T-helper 1 cell treated with Interleukin-12 subunit alpha and Interleukin-12 subunit beta and Interleukin-4 antibody, amounts not matched to agents 30 μg/mL and 1 μg/mL, for 36 hours (primary cell): ENCODE results near the gene CCR5AS.

Experiments used
- H3K27ac Mint-ChIP-seq: one replicate; pipeline ENCODE4 v1.8.0; 2021; ENCODE audit warnings: mild to moderate bottlenecking, mixed read lengths
- H3K27me3 Mint-ChIP-seq: one replicate; pipeline ENCODE4 v1.8.0; 2021; ENCODE audit warnings: low read depth, mixed read lengths
- H3K36me3 Mint-ChIP-seq: one replicate; pipeline ENCODE4 v1.8.0; 2021; ENCODE audit warnings: low read depth, mixed read lengths
- H3K4me1 Mint-ChIP-seq: one replicate; pipeline ENCODE4 v1.8.0; 2021; ENCODE audit warnings: low read depth, mixed read lengths
- H3K4me3 Mint-ChIP-seq: one replicate; pipeline ENCODE4 v1.8.0; 2021; ENCODE audit warnings: mild to moderate bottlenecking, moderate library complexity, mixed read lengths
- H3K9me3 Mint-ChIP-seq: one replicate; pipeline ENCODE4 v1.8.0; 2021; ENCODE audit warnings: mixed read lengths

CCR5AS gene

DNA sequence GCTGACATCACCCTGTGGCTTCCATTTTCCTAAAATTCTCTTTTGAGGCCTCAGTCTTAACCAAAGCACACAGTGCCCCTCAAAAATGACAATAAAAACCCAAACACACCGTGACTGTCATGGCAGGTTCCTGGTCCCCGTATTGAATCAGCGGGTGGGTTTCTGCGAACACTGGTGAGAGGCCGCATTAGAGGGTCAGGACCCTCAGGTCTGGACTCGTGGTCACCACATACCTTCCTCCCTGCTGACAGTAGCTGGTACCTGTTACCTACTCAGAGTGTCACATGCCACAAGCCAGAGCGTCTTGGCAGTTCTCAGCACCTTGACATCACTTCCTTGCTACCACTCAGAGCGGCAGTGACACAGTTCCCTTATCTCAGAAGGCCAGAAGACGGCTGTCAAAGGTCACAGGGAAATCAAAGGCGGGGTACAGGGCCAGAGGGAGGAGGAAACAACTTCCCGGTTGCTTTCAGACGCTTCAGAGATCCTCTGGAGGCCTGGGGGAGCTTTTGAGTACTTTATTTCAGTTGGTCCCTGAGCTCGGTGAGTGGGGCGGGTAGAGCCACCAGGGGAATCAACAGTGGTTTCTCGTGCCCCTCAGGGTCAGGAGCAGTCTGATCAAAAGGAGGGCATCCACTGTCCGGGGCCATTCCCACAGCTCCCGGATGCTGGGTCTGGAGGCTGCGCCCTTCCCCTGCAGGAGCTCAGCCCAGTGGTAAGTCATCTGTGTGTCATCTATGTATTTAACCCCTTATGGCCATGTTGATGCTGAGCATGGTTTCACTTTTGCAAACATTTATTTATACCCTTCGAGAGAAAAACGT, at the start of gene CCR5AS, which contains the start of gene CCRL2:
Gene CCR5AS (minus strand): TSS at position 279 of the 824 bp plus-strand sequence.
Gene CCRL2 (plus strand): TSS at position 472 of the 824 bp plus-strand sequence. CDS start 821 bp downstream, outside the sequence.
- Mint-ChIP-seq H3K9me3 (peaks cover 4% of the 10 kb centered on the region), H3K36me3 (peaks cover 16% of the 10 kb centered on the region)

DNA sequence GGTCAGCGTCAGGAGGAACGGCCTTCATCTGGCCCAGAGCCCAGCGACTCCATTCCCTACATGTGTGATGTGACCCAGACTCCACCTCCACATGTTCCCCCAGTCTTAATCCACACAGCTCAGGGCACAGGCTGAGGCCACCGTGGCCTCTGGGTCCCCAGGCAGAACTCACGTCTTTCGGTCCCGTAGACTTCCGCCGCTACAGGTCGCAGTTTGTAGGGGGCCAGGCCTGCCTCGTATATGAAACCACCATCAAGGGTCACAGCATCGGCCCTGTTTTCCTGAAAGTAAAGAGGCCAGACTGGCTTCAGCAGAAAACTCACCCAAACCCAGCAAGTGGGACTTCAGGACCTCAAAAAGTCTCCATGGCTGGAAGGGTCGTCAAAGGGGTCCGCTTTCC, 49.3 kb upstream of the CCR5AS start:
- peaks cover 8% of the 10 kb centered on the region for H3K9me3 Mint-ChIP-seq
- H3K36me3 Mint-ChIP-seq: no peaks in the 10 kb centered on the region
- H3K27ac Mint-ChIP-seq: no peak overlapping the region
- H3K4me1 Mint-ChIP-seq: no peaks in the 10 kb centered on the region
- H3K4me3 Mint-ChIP-seq: no peak overlapping the region
- H3K27me3 Mint-ChIP-seq: peaks cover 59% of the 10 kb centered on the region

More for the DNA sequence above, at the start of gene CCR5AS, which contains the start of gene CCRL2:
- Mint-ChIP-seq H3K4me3 (peak within 1 kb of the TSS; percentile 80), H3K27ac (peak within 1 kb of the TSS; percentile 91), H3K4me1 (peaks cover 31% of the 10 kb centered on the region), H3K27me3 (peaks cover 20% of the 10 kb centered on the region)

DNA sequence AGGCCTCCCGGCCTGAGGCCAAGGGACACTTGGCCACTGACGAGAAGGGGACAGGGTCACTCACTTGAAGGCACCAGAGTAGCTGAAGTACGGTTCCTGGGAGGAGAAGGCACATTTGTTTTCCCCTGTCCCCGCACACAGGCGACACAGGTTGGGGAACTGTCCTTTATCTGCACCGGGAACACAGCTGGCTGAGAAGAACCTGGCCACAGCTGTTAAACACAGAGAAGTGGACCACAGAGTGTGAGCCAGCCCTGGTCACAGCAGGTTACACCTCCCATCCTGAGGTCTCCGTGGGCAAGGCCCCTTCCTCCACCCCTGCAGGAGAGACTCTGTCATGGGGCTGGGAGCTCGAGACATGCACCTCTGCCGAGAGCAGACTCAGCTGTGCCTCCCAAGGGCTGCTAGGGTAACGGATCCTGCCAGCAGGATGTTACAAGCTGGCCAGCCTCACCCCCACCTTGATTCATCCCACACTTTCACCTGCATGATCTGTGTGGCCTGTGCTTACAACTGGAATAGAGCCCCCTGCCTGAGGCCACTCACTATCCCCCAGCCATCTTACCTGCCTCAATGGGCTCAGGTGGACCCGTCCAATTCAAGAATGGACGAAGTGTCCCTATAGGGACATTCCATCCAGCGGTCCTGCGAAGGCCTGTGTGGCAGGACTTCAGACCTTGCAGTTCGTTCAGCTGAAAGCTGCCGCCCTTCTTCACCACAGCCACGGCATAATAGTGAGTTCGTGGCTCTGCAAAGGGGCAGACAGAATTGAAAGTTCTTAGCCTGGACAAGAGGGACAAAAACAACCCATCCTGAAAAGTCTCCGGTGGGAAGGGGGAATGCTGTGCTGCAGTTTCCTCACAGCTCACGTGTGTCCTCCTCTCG, 48.6 kb upstream of the CCR5AS start:
- peaks cover 57% of the 10 kb centered on the region for H3K27me3 Mint-ChIP-seq
- peaks cover 5% of the 10 kb centered on the region for H3K9me3 Mint-ChIP-seq
- H3K4me1 Mint-ChIP-seq: no peaks in the 10 kb centered on the region
- H3K4me3 Mint-ChIP-seq: no peak overlapping the region
- no peak overlapping the region for H3K27ac Mint-ChIP-seq
- H3K36me3 Mint-ChIP-seq: no peaks in the 10 kb centered on the region

DNA sequence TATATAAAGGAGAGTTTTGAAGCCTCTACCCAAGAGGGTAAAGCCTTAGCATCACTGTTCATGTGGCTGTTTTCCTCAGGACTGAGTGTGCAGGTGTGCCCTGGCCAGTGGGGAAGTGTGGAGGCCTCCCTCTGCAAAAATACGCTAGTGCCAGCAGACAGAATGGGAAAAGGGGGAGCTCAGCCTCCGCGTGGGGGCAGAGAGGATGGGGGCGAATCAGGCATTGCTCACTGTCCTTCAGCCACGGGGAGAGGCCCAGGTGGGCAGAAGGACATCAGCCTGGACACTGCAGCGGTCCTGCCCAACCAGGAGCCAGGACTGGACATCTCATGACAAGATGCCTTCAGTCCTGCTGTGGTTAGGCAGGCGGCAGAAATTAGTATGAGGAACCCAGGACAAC, 47.7 kb upstream of the CCR5AS start:
- H3K4me3 Mint-ChIP-seq: no peak overlapping the region
- no peaks in the 10 kb centered on the region for H3K4me1 Mint-ChIP-seq
- no peak overlapping the region for H3K27ac Mint-ChIP-seq
- peaks cover 48% of the 10 kb centered on the region for H3K27me3 Mint-ChIP-seq
- H3K9me3 Mint-ChIP-seq: no peaks in the 10 kb centered on the region
- no peaks in the 10 kb centered on the region for H3K36me3 Mint-ChIP-seq

DNA sequence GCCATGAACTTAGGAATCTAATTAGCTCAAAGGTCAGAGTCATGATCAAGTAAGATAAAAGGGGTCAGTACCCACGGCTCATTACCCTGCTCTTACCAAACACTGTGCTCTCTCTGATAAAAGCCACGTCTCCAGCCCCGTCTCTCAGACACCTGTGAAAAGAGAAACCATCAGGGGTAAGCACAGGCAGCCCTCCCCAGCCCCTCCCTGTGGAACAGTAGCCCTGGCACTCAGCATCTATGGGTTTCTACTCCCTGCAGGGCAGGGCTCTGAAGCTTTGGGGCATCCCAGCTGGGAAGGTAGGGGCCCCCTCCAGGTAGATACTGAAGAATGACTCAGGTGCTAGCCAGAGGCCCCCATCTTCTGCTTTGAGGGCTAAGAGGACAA, 47.3 kb upstream of the CCR5AS start:
- no peaks in the 10 kb centered on the region for H3K9me3 Mint-ChIP-seq
- no peaks in the 10 kb centered on the region for H3K36me3 Mint-ChIP-seq
- H3K27ac Mint-ChIP-seq: no peak overlapping the region
- peaks cover 44% of the 10 kb centered on the region for H3K27me3 Mint-ChIP-seq
- H3K4me1 Mint-ChIP-seq: no peaks in the 10 kb centered on the region
- no peak overlapping the region for H3K4me3 Mint-ChIP-seq

DNA sequence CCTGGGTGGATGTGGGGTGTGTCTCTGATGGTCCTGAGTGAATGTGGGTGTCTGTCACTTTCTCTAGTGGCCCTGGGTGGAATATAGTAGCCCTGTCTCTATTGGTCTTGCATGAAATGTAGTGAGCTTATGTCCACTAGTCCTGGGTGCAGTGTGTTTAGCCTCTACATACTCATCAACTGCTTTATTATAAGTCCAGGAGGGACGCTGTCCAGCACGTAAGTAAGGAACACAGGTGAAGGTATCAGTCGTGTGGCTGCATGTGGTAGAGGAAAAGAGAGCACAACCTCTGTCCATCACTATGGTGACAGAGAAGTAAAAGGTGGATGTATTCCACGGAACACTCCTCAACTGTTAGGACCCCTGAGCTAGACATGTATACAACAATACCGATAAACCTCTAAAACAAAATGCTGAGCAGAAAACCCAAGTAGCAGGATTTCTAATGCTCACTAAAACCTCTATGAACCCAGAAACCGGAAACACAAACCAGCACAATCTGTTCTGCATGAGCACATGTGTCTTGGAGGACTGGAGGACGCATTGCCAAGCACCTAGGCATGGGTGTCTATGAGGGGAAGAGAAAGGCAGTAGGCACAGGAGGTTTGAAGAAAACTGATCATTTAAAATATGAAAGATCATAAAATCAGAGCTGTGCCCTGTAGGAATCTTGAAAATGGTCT, 46.8 kb upstream of the CCR5AS start:
- H3K36me3 Mint-ChIP-seq: no peaks in the 10 kb centered on the region
- H3K27me3 Mint-ChIP-seq: peaks cover 40% of the 10 kb centered on the region
- no peaks in the 10 kb centered on the region for H3K9me3 Mint-ChIP-seq
- H3K4me3 Mint-ChIP-seq: no peak overlapping the region
- no peak overlapping the region for H3K27ac Mint-ChIP-seq
- no peaks in the 10 kb centered on the region for H3K4me1 Mint-ChIP-seq

DNA sequence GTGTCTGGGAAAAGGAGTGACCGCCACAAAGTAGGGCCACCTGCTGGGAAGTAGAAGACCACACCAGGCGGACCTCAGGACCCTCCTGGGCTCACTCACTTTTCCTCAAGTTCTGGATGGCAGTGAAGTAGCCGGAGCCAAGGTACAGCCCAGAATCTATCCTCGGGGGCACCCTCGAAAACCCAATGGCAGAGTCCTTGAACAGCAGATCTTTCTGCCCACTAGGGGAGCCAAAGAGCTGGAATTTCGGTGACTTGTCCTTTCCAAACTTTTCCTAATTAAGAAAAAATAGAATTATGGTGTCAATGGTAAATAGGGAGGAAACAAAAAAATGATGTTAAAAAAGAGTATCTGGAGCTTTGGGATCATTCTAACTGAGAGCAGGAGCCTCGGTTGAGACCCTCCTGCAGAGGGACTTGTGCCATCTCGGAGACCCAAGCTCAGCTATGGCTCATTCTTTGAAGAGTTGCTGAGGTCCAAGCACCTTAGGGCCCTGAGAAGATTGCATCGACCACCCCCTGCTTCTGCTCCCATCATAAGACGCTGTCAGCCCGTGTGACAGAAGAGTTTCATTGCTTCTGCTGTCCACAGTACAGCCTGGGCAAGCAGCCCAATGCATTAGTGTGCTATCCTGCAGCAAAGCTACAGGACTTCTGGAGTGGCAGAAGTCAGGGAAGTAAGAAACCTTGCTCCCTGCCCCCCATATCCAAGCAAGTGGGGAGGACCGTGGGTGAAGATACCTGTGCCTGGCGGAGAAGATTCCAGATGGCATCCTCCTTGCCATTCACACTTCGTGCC, 43.1 kb upstream of the CCR5AS start:
- H3K36me3 Mint-ChIP-seq: no peaks in the 10 kb centered on the region
- H3K4me1 Mint-ChIP-seq: no peaks in the 10 kb centered on the region
- no peaks in the 10 kb centered on the region for H3K9me3 Mint-ChIP-seq
- H3K4me3 Mint-ChIP-seq: no peak overlapping the region
- H3K27ac Mint-ChIP-seq: no peak overlapping the region
- H3K27me3 Mint-ChIP-seq: peaks cover 38% of the 10 kb centered on the region

DNA sequence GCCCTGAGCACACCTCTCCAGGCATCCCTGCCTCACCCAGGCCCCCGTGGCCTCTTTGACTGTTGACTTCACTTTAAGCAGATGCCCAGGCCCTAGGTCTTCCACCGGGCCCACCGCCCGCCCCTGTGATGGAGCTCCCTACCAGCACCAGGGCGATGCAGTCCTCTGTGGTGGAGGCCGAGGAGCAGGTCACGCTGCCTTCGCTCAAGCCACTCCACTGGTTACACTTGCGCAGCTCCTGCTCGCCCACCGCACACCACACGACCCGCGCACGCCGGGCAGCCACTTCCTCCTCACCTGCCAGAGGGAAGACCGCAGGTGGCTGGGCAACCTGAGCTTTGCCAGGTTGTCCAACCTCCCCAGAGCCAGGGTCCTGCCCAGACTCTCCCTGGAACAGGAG, 41.9 kb upstream of the CCR5AS start:
- Mint-ChIP-seq H3K4me1 (peaks cover 9% of the 10 kb centered on the region), H3K27ac (no peak overlapping the region), H3K27me3 (peaks cover 36% of the 10 kb centered on the region), H3K4me3 (no peak overlapping the region), H3K36me3 (no peaks in the 10 kb centered on the region), H3K9me3 (no peaks in the 10 kb centered on the region)

DNA sequence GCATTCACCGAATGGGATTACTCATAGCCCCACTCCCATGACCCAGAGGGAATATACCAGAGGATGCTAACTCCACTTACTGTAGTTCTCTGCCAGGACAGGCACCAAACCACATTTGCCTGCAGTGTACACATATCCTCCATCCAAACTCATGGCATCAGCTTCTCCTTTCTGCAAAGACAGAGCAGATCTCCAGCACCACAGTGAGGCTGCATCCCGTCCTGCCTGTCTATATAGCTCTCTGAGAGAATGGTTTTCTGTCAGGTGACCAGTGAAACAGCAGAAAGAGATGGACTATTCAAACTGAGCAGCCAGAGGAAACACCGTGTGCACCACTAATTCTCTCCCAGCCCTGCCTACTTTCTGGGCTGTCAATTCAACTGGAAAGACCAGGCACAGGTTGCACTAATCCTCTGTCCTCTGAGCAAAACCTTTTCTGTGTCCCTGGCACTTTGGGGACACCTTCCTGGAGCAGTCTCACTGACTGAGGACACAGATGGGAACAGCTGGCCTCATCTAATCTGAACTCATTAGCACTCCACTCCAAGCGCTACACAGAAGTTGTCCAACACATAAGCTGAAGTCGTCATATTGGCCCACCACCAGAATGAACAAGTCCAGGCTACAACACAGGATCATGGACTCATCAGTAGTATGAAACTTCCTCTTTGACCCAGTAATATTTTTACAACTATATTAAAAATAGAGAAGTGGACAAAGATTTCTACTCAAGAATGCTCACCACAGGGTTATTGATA, 40.5 kb upstream of the CCR5AS start:
- Mint-ChIP-seq H3K36me3 (no peaks in the 10 kb centered on the region), H3K4me3 (no peak overlapping the region), H3K9me3 (no peaks in the 10 kb centered on the region), H3K4me1 (peaks cover 9% of the 10 kb centered on the region), H3K27me3 (peaks cover 23% of the 10 kb centered on the region), H3K27ac (no peak overlapping the region)

DNA sequence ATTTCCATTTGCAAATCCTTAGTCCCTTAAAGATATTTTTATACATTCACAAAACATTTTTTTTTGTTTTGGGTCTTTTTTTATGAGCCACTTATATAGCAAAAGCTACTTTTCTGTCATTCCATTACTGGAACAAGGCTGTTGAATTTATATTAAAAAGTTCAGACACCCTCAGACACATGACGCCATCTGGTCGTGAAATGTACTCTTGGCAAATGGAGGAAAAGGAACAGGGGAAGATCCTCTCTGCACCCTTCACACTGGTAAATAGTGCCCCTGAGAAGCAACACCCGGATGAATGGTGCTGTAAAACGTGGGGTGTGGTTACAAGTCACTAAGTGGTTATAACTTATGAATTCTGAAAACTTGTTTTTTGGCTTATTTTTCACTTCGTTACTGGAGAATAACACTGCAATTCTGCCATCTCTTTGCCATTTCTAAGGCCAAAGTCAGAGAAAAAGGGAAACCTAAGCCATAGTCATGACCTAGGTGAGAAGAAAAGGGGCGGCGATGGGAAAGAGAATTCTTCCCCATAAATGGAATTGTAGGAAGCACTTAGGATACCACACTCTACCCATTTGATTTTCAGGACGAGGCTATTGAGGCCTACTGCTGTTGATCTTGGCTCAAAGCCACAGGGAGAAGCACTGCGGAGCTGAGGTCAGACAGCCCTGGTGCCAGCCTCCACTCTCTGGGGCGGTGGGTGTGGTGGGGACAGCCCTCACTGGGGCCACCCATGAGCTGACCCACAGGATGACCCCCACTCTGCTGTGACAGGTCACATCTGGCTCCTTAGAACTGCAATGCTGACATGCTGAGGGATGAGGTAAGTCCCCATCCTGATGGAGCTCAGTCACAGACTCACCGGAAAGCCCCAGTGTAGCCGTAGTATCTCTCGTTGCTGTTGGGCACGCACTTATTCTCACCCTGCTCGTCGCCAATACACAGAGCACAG, 36.0 kb upstream of the CCR5AS start:
- Mint-ChIP-seq H3K36me3 (no peaks in the 10 kb centered on the region), H3K4me3 (no peak overlapping the region), H3K27me3 (peaks cover 9% of the 10 kb centered on the region), H3K27ac (no peak overlapping the region), H3K9me3 (no peaks in the 10 kb centered on the region), H3K4me1 (peaks cover 31% of the 10 kb centered on the region)

DNA sequence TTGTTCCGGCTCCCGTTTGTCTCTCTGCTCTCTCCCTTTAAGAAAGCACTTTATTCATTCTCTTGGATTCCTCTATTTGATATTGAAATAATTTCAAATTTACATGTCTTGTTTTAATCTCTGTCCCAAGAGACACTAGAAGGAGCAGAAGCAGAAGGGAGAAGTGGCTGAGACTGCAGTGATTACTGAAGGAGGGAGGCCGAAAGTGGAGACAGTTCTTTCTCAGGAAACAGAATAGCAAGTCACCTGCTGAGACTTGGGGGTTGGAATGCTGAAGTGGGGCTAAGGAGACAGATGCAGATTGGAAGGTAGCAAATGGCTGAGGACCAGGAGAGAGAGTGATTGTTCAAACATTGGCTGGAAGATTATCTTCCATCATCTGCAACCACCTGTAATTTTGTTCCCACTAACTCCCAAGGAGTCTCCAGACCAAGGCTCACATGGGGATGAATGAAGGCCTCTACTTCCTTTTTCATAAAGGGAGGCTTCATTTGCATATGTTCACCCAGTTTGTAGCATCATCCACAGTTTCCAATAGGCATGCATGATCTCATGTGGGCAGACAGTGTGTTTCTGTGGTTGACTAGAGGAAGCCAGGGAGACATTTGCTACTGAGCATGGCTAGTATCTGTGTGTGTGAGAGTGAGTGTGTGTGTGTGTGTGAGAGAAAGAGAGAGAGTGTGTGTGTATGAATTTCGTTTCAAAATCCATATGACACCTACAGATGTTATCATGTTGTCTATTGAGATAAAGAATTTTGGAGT, 33.8 kb upstream of the CCR5AS start:
- H3K4me1 Mint-ChIP-seq: peaks cover 31% of the 10 kb centered on the region
- H3K36me3 Mint-ChIP-seq: no peaks in the 10 kb centered on the region
- peaks cover under 1% of the 10 kb centered on the region for H3K27me3 Mint-ChIP-seq
- no peaks in the 10 kb centered on the region for H3K9me3 Mint-ChIP-seq
- H3K4me3 Mint-ChIP-seq: peak overlapping the region; percentile 12
- peak overlapping the region; percentile 9 for H3K27ac Mint-ChIP-seq

DNA sequence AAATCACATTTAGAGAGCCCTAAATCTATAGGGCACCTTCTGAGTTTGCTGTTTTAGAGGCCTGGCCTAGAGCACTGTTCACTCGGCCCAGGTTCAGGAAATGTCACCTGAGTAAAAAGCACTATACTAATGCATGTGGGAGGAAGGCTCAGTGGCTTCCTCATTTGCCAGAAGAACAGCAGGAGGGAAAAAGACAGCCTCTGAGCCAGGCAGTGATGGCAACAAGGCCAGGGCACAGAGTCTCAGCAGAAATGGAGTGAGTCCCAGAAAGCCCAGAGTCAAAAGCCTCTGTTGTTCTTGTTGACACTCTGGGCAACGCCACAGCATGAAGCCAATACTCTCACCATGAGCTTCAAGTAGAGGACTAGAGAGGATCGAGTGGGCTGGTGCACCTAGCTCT, 32.0 kb upstream of the CCR5AS start:
- no peaks in the 10 kb centered on the region for H3K9me3 Mint-ChIP-seq
- peaks cover 22% of the 10 kb centered on the region for H3K4me1 Mint-ChIP-seq
- no peak overlapping the region for H3K27ac Mint-ChIP-seq
- H3K36me3 Mint-ChIP-seq: peaks cover 2% of the 10 kb centered on the region
- H3K4me3 Mint-ChIP-seq: no peak overlapping the region
- H3K27me3 Mint-ChIP-seq: peaks cover 7% of the 10 kb centered on the region
